ENCODE results near the gene BMP5. TPM values are rescaled to one million over a fixed set of nuclear protein-coding genes. Genes with fewer than 3 reads are reported as not detected.

Gene BMP5
- total and polyA plus RNA-seq, 2 of the 13 experiments (the other 11 are each of a cell fraction or from before 2014, with no cell fraction given) = not detected

DNA sequence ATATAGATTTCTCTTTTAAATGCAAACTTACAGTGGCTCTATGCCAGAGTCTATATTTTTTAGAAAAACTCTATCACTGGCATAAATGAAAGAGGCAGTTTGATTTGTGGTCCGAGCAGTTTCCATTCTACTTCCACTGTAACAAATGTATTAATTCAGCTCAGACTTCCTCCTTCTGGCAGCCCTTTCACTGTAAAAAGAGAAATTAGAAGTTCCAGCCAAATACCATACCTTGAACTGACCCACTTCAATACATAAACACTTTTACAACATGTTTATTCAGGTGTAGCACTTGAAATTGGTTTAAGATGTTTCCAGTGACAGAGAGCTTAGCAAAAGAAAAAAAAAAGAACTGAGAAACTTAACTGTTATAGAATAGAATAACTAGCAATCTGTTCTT lies 99.3 kb downstream of the BMP5 start (continued):
- TF ChIP-seq, protein P1, sequence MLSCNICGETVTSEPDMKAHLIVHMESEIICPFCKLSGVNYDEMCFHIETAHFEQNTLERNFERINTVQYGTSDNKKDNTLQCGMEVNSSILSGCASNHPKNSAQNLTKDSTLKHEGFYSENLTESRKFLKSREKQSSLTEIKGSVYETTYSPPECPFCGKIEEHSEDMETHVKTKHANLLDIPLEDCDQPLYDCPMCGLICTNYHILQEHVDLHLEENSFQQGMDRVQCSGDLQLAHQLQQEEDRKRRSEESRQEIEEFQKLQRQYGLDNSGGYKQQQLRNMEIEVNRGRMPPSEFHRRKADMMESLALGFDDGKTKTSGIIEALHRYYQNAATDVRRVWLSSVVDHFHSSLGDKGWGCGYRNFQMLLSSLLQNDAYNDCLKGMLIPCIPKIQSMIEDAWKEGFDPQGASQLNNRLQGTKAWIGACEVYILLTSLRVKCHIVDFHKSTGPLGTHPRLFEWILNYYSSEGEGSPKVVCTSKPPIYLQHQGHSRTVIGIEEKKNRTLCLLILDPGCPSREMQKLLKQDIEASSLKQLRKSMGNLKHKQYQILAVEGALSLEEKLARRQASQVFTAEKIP (CRISPR knock-in tag; IDR thresholded peaks at IDR 0.05; ENCODE audit: borderline replicate concordance) = no peak
- TF ChIP-seq, protein P2, sequence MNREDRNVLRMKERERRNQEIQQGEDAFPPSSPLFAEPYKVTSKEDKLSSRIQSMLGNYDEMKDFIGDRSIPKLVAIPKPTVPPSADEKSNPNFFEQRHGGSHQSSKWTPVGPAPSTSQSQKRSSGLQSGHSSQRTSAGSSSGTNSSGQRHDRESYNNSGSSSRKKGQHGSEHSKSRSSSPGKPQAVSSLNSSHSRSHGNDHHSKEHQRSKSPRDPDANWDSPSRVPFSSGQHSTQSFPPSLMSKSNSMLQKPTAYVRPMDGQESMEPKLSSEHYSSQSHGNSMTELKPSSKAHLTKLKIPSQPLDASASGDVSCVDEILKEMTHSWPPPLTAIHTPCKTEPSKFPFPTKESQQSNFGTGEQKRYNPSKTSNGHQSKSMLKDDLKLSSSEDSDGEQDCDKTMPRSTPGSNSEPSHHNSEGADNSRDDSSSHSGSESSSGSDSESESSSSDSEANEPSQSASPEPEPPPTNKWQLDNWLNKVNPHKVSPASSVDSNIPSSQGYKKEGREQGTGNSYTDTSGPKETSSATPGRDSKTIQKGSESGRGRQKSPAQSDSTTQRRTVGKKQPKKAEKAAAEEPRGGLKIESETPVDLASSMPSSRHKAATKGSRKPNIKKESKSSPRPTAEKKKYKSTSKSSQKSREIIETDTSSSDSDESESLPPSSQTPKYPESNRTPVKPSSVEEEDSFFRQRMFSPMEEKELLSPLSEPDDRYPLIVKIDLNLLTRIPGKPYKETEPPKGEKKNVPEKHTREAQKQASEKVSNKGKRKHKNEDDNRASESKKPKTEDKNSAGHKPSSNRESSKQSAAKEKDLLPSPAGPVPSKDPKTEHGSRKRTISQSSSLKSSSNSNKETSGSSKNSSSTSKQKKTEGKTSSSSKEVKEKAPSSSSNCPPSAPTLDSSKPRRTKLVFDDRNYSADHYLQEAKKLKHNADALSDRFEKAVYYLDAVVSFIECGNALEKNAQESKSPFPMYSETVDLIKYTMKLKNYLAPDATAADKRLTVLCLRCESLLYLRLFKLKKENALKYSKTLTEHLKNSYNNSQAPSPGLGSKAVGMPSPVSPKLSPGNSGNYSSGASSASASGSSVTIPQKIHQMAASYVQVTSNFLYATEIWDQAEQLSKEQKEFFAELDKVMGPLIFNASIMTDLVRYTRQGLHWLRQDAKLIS (CRISPR knock-in tag; IDR thresholded peaks at IDR 0.05) = no peak
- no peak for TF ChIP-seq EZH2 (conservative IDR thresholded peaks at IDR 0.05; ENCODE audit: low read depth, low read length)
- TF ChIP-seq, protein P3, sequence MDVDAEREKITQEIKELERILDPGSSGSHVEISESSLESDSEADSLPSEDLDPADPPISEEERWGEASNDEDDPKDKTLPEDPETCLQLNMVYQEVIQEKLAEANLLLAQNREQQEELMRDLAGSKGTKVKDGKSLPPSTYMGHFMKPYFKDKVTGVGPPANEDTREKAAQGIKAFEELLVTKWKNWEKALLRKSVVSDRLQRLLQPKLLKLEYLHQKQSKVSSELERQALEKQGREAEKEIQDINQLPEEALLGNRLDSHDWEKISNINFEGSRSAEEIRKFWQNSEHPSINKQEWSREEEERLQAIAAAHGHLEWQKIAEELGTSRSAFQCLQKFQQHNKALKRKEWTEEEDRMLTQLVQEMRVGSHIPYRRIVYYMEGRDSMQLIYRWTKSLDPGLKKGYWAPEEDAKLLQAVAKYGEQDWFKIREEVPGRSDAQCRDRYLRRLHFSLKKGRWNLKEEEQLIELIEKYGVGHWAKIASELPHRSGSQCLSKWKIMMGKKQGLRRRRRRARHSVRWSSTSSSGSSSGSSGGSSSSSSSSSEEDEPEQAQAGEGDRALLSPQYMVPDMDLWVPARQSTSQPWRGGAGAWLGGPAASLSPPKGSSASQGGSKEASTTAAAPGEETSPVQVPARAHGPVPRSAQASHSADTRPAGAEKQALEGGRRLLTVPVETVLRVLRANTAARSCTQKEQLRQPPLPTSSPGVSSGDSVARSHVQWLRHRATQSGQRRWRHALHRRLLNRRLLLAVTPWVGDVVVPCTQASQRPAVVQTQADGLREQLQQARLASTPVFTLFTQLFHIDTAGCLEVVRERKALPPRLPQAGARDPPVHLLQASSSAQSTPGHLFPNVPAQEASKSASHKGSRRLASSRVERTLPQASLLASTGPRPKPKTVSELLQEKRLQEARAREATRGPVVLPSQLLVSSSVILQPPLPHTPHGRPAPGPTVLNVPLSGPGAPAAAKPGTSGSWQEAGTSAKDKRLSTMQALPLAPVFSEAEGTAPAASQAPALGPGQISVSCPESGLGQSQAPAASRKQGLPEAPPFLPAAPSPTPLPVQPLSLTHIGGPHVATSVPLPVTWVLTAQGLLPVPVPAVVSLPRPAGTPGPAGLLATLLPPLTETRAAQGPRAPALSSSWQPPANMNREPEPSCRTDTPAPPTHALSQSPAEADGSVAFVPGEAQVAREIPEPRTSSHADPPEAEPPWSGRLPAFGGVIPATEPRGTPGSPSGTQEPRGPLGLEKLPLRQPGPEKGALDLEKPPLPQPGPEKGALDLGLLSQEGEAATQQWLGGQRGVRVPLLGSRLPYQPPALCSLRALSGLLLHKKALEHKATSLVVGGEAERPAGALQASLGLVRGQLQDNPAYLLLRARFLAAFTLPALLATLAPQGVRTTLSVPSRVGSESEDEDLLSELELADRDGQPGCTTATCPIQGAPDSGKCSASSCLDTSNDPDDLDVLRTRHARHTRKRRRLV (CRISPR knock-in tag; IDR thresholded peaks at IDR 0.05) = no peak
- no peak for TF ChIP-seq TEAD2 (CRISPR knock-in tag; IDR thresholded peaks at IDR 0.05)
- TF ChIP-seq, protein P4, sequence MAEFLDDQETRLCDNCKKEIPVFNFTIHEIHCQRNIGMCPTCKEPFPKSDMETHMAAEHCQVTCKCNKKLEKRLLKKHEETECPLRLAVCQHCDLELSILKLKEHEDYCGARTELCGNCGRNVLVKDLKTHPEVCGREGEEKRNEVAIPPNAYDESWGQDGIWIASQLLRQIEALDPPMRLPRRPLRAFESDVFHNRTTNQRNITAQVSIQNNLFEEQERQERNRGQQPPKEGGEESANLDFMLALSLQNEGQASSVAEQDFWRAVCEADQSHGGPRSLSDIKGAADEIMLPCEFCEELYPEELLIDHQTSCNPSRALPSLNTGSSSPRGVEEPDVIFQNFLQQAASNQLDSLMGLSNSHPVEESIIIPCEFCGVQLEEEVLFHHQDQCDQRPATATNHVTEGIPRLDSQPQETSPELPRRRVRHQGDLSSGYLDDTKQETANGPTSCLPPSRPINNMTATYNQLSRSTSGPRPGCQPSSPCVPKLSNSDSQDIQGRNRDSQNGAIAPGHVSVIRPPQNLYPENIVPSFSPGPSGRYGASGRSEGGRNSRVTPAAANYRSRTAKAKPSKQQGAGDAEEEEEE (CRISPR knock-in tag; IDR thresholded peaks at IDR 0.05; ENCODE audit: borderline replicate concordance) = no peak
- no peak for TF ChIP-seq ZNF225 (CRISPR knock-in tag; IDR thresholded peaks at IDR 0.05)
- no peak for TF ChIP-seq KAT8 (CRISPR knock-in tag; IDR thresholded peaks at IDR 0.05)
- no peak for TF ChIP-seq SIX4 (CRISPR knock-in tag; IDR thresholded peaks at IDR 0.05)
- TF ChIP-seq, protein P5, sequence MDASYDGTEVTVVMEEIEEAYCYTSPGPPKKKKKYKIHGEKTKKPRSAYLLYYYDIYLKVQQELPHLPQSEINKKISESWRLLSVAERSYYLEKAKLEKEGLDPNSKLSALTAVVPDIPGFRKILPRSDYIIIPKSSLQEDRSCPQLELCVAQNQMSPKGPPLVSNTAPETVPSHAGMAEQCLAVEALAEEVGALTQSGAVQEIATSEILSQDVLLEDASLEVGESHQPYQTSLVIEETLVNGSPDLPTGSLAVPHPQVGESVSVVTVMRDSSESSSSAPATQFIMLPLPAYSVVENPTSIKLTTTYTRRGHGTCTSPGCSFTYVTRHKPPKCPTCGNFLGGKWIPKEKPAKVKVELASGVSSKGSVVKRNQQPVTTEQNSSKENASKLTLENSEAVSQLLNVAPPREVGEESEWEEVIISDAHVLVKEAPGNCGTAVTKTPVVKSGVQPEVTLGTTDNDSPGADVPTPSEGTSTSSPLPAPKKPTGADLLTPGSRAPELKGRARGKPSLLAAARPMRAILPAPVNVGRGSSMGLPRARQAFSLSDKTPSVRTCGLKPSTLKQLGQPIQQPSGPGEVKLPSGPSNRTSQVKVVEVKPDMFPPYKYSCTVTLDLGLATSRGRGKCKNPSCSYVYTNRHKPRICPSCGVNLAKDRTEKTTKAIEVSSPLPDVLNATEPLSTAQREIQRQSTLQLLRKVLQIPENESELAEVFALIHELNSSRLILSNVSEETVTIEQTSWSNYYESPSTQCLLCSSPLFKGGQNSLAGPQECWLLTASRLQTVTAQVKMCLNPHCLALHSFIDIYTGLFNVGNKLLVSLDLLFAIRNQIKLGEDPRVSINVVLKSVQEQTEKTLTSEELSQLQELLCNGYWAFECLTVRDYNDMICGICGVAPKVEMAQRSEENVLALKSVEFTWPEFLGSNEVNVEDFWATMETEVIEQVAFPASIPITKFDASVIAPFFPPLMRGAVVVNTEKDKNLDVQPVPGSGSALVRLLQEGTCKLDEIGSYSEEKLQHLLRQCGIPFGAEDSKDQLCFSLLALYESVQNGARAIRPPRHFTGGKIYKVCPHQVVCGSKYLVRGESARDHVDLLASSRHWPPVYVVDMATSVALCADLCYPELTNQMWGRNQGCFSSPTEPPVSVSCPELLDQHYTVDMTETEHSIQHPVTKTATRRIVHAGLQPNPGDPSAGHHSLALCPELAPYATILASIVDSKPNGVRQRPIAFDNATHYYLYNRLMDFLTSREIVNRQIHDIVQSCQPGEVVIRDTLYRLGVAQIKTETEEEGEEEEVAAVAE (CRISPR knock-in tag; IDR thresholded peaks at IDR 0.05; ENCODE audit: borderline replicate concordance) = no peak
